Measurements from ENCODE around the gene PRKG1. TPM values are rescaled to one million over a fixed set of nuclear protein-coding genes. Genes with fewer than 3 reads are reported as not detected.

PRKG1 gene
- total RNA-seq, 1 experiment from 2014 or later: 7.4 TPM

DNA sequence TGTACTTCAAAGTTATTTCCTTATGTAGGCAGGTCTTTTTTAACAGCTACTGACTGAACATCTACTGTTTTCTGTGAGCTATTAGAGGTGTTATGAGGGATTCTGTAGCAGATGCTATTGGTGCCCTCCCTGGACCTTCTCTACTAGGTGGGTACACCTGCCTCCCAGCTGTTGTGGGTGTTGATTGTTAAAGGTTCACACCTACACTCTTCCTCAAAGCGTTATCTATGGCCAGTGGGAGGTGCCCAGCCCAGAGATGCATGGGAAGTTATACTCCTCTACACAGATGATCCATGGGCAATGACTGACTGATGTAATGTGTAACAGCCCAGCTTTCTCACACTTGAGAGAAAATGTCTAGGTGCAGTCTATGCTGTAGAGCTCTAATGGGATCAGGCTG lies 127.7 kb downstream of the PRKG1 start:
- TF ChIP-seq, protein P1, sequence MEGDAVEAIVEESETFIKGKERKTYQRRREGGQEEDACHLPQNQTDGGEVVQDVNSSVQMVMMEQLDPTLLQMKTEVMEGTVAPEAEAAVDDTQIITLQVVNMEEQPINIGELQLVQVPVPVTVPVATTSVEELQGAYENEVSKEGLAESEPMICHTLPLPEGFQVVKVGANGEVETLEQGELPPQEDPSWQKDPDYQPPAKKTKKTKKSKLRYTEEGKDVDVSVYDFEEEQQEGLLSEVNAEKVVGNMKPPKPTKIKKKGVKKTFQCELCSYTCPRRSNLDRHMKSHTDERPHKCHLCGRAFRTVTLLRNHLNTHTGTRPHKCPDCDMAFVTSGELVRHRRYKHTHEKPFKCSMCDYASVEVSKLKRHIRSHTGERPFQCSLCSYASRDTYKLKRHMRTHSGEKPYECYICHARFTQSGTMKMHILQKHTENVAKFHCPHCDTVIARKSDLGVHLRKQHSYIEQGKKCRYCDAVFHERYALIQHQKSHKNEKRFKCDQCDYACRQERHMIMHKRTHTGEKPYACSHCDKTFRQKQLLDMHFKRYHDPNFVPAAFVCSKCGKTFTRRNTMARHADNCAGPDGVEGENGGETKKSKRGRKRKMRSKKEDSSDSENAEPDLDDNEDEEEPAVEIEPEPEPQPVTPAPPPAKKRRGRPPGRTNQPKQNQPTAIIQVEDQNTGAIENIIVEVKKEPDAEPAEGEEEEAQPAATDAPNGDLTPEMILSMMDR (conservative IDR thresholded peaks at IDR 0.05; ENCODE audit: low read depth, low read length): no peak
- TF ChIP-seq EZH2phosphoT487 (IDR thresholded peaks at IDR 0.05; ENCODE audit: borderline replicate concordance, low read length) (no peak), EZH2 (IDR thresholded peaks at IDR 0.05; ENCODE audit: low read length, unreplicated experiment) (no peak)
- intact Hi-C loops (cut with micrococcal nuclease): no loop called here

DNA sequence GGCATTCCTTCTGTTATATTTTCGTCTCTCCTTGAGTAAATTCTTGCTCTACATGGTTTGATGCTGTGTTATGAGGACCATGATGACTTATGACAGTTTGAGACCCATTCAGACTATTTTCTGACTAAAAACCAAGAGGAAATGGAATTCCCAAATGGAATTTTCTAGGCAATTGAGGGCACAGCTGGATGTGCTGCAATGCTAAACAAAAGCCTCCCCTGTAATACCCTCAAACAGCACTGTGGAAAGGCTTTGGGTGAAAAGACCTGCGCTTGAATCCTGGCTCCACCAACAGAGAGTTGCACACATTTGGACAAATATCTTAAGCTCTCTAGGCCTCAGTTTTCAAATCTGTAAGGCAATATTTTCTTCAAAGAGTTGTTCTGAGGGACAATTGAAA lies 129.1 kb downstream of the PRKG1 start:
- Histone ChIP-seq H3K79me2 (ENCODE audit: low read length) (no peaks in the 10 kb centered on the region), H4K20me1 (ENCODE audit: low read length) (no peaks in the 10 kb centered on the region), H3K27me3 (ENCODE audit: low read length) (peaks cover 1% of the 10 kb centered on the region; the same call in 1 of the 2 replicates), H3K9me2 (replicated peaks; ENCODE audit: low read length) (no peaks in the 10 kb centered on the region), H3F3A (ENCODE audit: low read length, unreplicated experiment) (no peaks in the 10 kb centered on the region), H2AFZ (ENCODE audit: low read length) (no peak overlapping the region), H3K9ac (ENCODE audit: low read length) (no peak overlapping the region), H3K4me1 (ENCODE audit: insufficient read depth, low read length) (0 out of 2 replicates have a peak, but pooled peaks cover 1% of the 10 kb centered on the region), H3K36me3 (ENCODE audit: low read depth, low read length) (no peaks in the 10 kb centered on the region), H3K27ac (ENCODE audit: low read length) (no peak overlapping the region), H3K4me2 (ENCODE audit: low read length) (no peak overlapping the region), H3K9me3 (ENCODE audit: low read length) (no peaks in the 10 kb centered on the region), H3K4me3 (ENCODE audit: low read length) (no peak overlapping the region)
- TF ChIP-seq EZH2phosphoT487 (IDR thresholded peaks at IDR 0.05; ENCODE audit: borderline replicate concordance, low read length): no peak
- no peak for TF ChIP-seq EZH2 (IDR thresholded peaks at IDR 0.05; ENCODE audit: low read length, unreplicated experiment)
- TF ChIP-seq, protein P1 (conservative IDR thresholded peaks at IDR 0.05; ENCODE audit: low read depth, low read length): no peak
- ChIA-PET POLR2A (ENCODE audit: unreplicated experiment) (no interaction called here), CTCF (no interaction called here)
- ATAC-seq: no peak
- BruUV-seq (replicated peaks): no TSS peak
- DNase-seq: no peak
- intact Hi-C loops (cut with micrococcal nuclease): no loop called here

More for the DNA sequence above, 127.7 kb downstream of the PRKG1 start:
- Histone ChIP-seq H2AFZ (ENCODE audit: low read length) (no peak overlapping the region), H4K20me1 (ENCODE audit: low read length) (no peaks in the 10 kb centered on the region), H3K4me2 (ENCODE audit: low read length) (no peak overlapping the region), H3K27me3 (ENCODE audit: low read length) (no peaks in the 10 kb centered on the region), H3K79me2 (ENCODE audit: low read length) (no peaks in the 10 kb centered on the region), H3K9me2 (replicated peaks; ENCODE audit: low read length) (no peaks in the 10 kb centered on the region), H3K9ac (ENCODE audit: low read length) (no peak overlapping the region), H3K27ac (ENCODE audit: low read length) (no peak overlapping the region), H3K4me3 (ENCODE audit: low read length) (no peak overlapping the region), H3F3A (ENCODE audit: low read length, unreplicated experiment) (no peaks in the 10 kb centered on the region), H3K36me3 (ENCODE audit: low read depth, low read length) (no peaks in the 10 kb centered on the region), H3K9me3 (ENCODE audit: low read length) (no peaks in the 10 kb centered on the region), H3K4me1 (ENCODE audit: insufficient read depth, low read length) (peaks cover 9% of the 10 kb centered on the region)
- BruUV-seq (replicated peaks): no TSS peak
- DNase-seq (no peak), ATAC-seq (no peak)
- ChIA-PET POLR2A (ENCODE audit: unreplicated experiment) (interaction anchor here (0.7 kb wide), 1 partner anchor 577 kb away, joined by 3 read pairs; no protein-coding TSS in a partner anchor), CTCF (no interaction called here)

DNA sequence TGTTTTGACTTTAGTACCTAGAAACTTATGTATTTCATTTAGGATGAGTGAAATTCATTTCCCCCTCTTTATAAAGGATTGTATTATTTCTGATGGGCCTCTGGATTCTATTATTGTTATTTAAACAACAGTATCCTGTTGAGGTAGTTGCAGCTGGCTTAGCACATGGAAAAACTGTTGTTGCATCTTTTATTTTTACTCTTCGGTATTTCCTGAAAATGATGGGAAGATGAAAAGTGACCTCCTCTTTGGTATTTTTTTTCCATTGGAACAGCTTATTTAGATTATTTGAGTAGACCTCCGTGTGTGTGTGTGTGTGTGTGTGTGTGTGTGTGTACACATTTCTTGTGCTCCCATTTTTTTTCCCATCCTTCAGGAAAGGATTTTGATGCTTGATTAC lies 129.8 kb downstream of the PRKG1 start:
- ChIA-PET POLR2A (ENCODE audit: unreplicated experiment) (no interaction called here), CTCF (no interaction called here)
- intact Hi-C loops (cut with micrococcal nuclease): no loop called here
- no peak overlapping the region for H2AFZ ChIP-seq (ENCODE audit: low read length)
- peaks cover 3% of the 10 kb centered on the region; the same call in 1 of the 2 replicates for H3K27me3 ChIP-seq (ENCODE audit: low read length)
- no peak overlapping the region for H3K9ac ChIP-seq (ENCODE audit: low read length)
- H3K79me2 ChIP-seq (ENCODE audit: low read length): no peaks in the 10 kb centered on the region
- no peaks in the 10 kb centered on the region for H3K36me3 ChIP-seq (ENCODE audit: low read depth, low read length)
- ATAC-seq: no peak
- H3K4me1 ChIP-seq (ENCODE audit: insufficient read depth, low read length): no peaks in the 10 kb centered on the region
- H3K27ac ChIP-seq (ENCODE audit: low read length): no peak overlapping the region
- H3K9me3 ChIP-seq (ENCODE audit: low read length): no peaks in the 10 kb centered on the region
- H3F3A ChIP-seq (ENCODE audit: low read length, unreplicated experiment): no peaks in the 10 kb centered on the region
- TF ChIP-seq, protein P1 (conservative IDR thresholded peaks at IDR 0.05; ENCODE audit: low read depth, low read length): no peak
- TF ChIP-seq EZH2phosphoT487 (IDR thresholded peaks at IDR 0.05; ENCODE audit: borderline replicate concordance, low read length) (no peak), EZH2 (IDR thresholded peaks at IDR 0.05; ENCODE audit: low read length, unreplicated experiment) (no peak)
- DNase-seq: no peak
- H3K4me2 ChIP-seq (ENCODE audit: low read length): no peak overlapping the region
- no TSS peak for BruUV-seq (replicated peaks)
- no peaks in the 10 kb centered on the region for H4K20me1 ChIP-seq (ENCODE audit: low read length)
- no peaks in the 10 kb centered on the region for H3K9me2 ChIP-seq (replicated peaks; ENCODE audit: low read length)
- H3K4me3 ChIP-seq (ENCODE audit: low read length): no peak overlapping the region
